ENCODE results near the gene MYLIP. TPM values are rescaled to one million over a fixed set of nuclear protein-coding genes. Genes with fewer than 3 reads are reported as not detected.

The MYLIP gene
- total and polyA plus RNA-seq, 2 experiments from 2014 or later: 26.7 to 33.8 TPM

DNA sequence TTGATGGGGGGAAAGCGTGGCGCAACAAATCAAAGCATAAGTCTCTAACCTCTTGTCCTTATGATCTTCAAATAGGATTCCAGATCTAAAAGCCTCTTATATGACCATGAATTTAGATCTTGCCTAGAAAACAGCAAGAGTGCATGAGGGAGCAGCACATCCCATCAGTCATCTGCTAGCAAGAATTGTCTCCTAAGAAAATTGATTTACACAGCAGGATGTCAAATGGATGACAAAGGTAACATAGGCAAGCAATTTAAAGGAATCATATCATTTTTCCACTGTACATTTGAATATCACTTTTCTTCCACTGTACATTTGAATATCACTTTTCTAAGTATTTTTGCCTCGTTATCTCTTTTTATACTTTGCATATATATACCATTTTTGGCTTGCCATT is 7.5 kb upstream of the MYLIP start (continued):
- TF ChIP-seq POLR2AphosphoS5 (IDR thresholded peaks at IDR 0.05; ENCODE audit: low read depth) (no peak), CREB1 (CRISPR knock-in tag; IDR thresholded peaks at IDR 0.05; ENCODE audit: low read depth) (no peak), STAT1 (IDR thresholded peaks at IDR 0.05; ENCODE audit: unreplicated experiment) (no peak), ZNF114 (CRISPR knock-in tag; IDR thresholded peaks at IDR 0.05) (no peak), JUNB (IDR thresholded peaks at IDR 0.05; ENCODE audit: unreplicated experiment) (no peak), EZH2 (IDR thresholded peaks at IDR 0.05; ENCODE audit: low read depth, unreplicated experiment) (no peak)
- TF ChIP-seq, protein P1, sequence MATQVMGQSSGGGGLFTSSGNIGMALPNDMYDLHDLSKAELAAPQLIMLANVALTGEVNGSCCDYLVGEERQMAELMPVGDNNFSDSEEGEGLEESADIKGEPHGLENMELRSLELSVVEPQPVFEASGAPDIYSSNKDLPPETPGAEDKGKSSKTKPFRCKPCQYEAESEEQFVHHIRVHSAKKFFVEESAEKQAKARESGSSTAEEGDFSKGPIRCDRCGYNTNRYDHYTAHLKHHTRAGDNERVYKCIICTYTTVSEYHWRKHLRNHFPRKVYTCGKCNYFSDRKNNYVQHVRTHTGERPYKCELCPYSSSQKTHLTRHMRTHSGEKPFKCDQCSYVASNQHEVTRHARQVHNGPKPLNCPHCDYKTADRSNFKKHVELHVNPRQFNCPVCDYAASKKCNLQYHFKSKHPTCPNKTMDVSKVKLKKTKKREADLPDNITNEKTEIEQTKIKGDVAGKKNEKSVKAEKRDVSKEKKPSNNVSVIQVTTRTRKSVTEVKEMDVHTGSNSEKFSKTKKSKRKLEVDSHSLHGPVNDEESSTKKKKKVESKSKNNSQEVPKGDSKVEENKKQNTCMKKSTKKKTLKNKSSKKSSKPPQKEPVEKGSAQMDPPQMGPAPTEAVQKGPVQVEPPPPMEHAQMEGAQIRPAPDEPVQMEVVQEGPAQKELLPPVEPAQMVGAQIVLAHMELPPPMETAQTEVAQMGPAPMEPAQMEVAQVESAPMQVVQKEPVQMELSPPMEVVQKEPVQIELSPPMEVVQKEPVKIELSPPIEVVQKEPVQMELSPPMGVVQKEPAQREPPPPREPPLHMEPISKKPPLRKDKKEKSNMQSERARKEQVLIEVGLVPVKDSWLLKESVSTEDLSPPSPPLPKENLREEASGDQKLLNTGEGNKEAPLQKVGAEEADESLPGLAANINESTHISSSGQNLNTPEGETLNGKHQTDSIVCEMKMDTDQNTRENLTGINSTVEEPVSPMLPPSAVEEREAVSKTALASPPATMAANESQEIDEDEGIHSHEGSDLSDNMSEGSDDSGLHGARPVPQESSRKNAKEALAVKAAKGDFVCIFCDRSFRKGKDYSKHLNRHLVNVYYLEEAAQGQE (IDR thresholded peaks at IDR 0.05; ENCODE audit: unreplicated experiment): no peak

- no peaks in the 10 kb centered on the region for H3K4me1 Mint-ChIP-seq
- H3K27me3 ChIP-seq (ENCODE audit: insufficient read depth): no peaks in the 10 kb centered on the region
- H3K4me2 ChIP-seq: no peak overlapping the region
- H3K36me3 Mint-ChIP-seq (ENCODE audit: low read depth): no peaks in the 10 kb centered on the region
- no peak for TF ChIP-seq JUNB (IDR thresholded peaks at IDR 0.05; ENCODE audit: unreplicated experiment)
- TF ChIP-seq EZH2phosphoT487 (IDR thresholded peaks at IDR 0.05; ENCODE audit: unreplicated experiment): no peak
- no peak for TF ChIP-seq STAT1 (IDR thresholded peaks at IDR 0.05; ENCODE audit: unreplicated experiment)
- no peak for TF ChIP-seq EZH2 (IDR thresholded peaks at IDR 0.05; ENCODE audit: low read depth, unreplicated experiment)
- no peak for TF ChIP-seq ETS1 (IDR thresholded peaks at IDR 0.05)
- no peak for TF ChIP-seq POLR2AphosphoS5 (IDR thresholded peaks at IDR 0.05; ENCODE audit: low read depth)
- TF ChIP-seq, protein P1 (IDR thresholded peaks at IDR 0.05; ENCODE audit: unreplicated experiment): no peak
- TF ChIP-seq, protein P2, sequence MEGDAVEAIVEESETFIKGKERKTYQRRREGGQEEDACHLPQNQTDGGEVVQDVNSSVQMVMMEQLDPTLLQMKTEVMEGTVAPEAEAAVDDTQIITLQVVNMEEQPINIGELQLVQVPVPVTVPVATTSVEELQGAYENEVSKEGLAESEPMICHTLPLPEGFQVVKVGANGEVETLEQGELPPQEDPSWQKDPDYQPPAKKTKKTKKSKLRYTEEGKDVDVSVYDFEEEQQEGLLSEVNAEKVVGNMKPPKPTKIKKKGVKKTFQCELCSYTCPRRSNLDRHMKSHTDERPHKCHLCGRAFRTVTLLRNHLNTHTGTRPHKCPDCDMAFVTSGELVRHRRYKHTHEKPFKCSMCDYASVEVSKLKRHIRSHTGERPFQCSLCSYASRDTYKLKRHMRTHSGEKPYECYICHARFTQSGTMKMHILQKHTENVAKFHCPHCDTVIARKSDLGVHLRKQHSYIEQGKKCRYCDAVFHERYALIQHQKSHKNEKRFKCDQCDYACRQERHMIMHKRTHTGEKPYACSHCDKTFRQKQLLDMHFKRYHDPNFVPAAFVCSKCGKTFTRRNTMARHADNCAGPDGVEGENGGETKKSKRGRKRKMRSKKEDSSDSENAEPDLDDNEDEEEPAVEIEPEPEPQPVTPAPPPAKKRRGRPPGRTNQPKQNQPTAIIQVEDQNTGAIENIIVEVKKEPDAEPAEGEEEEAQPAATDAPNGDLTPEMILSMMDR (conservative IDR thresholded peaks at IDR 0.05; ENCODE audit: low read depth in 2 of 2): no peak
- no peak for TF ChIP-seq NANOG (IDR thresholded peaks at IDR 0.05; ENCODE audit: borderline replicate concordance)
- no peaks in the 10 kb centered on the region for H4K20me1 ChIP-seq (replicated peaks; ENCODE audit: insufficient read depth)
- H3K9me3 Mint-ChIP-seq: no peaks in the 10 kb centered on the region; the same call in 2 of the 3 replicates
- no peak overlapping the region for H3K4me3 Mint-ChIP-seq
- no peaks in the 10 kb centered on the region for H3K9me2 ChIP-seq (ENCODE audit: insufficient read depth)
- no peak for DNase-seq (ENCODE audit: low spot score)
- H3K36me3 ChIP-seq (ENCODE audit: insufficient read depth): no peaks in the 10 kb centered on the region
- no peak overlapping the region for H3K27ac ChIP-seq (ENCODE audit: low read depth)
- no peaks in the 10 kb centered on the region for H3K27me3 Mint-ChIP-seq (ENCODE audit: insufficient read depth, low read depth, poor library complexity)
- no peak overlapping the region for H3K4me3 ChIP-seq
- H3K27ac Mint-ChIP-seq: no peak overlapping the region
- no peak for ATAC-seq
- no peak overlapping the region for H2AFZ ChIP-seq
- no peaks in the 10 kb centered on the region for H3K79me2 ChIP-seq (replicated peaks; ENCODE audit: insufficient read depth)
- no peaks in the 10 kb centered on the region for H3F3A ChIP-seq (replicated peaks; ENCODE audit: low read depth)
- no peaks in the 10 kb centered on the region for H3K4me1 ChIP-seq (ENCODE audit: insufficient read depth)
Observed at GRCh38 chr6:16122197-16122596, 6.7 kb upstream of the MYLIP start.
